K562 (cell line): Measurements from ENCODE around the gene DYNC1I1. TPM values are rescaled to one million over a fixed set of nuclear protein-coding genes. Genes with fewer than 3 reads are reported as not detected.

ENCODE experiments used
- ATAC-seq: fragments of 200-7000 bp; cut with Tn5 transposase; 3 replicates; pipeline ENCODE4 v1.9.1; 2020; ENCODE audit warnings: moderate library complexity
- BruUV-seq: library from RNA; stranded (reverse); fragments of 400-500 nt; replicated peaks from 2 replicates; lab custom pipeline; 2021; lab: Mats Ljungman, UMichigan
- CTCF ChIA-PET: fragments of 300-600 bp; formaldehyde crosslinking; extraction: SDS; loops from one replicate; lab custom pipeline; 2021; ENCODE audit warnings: low intra/inter-chr PET ratio; lab: Yijun Ruan, JAX
- POLR2A ChIA-PET: fragments of 300-600, 350-650 bp; sonication (Branson Sonifier 250); formaldehyde crosslinking; extraction: SDS; loops from one replicate; lab custom pipeline; 2021; ENCODE audit warnings: antibody characterized with exemption, inconsistent platforms; lab: Yijun Ruan, JAX
- DNase-seq, 4 experiments: peaks; one replicate each; pipeline versions ENCODE4 v3.0.0 to v3.0.0-alpha.2; 2011 to 2018; ENCODE audit warnings: low spot score in 3 of 4, mixed read lengths in 3 of 4; ENCODE audit errors: extremely low read depth in 1 of 4
- FAIRE-seq: peaks from 2 replicates; lab custom pipeline; 2011; peaks lifted over from hg19 to GRCh38; lab: Jason Lieb, UNC
- H2AFZ ChIP-seq: 2 replicates; pipeline ENCODE4 v1.6.0; 2011; ENCODE audit warnings: low read depth, low read length, control low read depth, inconsistent platforms
- H3K27ac ChIP-seq: fragments of 200-600 bp; 3 replicates; pipeline ENCODE4 v1.8.0; 2011; ENCODE audit warnings: low read depth, mild to moderate bottlenecking, control low read depth, inconsistent platforms, low read length, moderate library complexity, mixed read lengths; ENCODE audit errors: extremely low read depth
- H3K27me3 ChIP-seq, 2 experiments: fragments of 300-600 bp in 1 of 2; 2 replicates in 1 of 2; 3 replicates in 1 of 2; pipeline versions ENCODE4 v1.6.0 to v1.8.0; 2011; ENCODE audit warnings: inconsistent platforms in 2 of 2, low read length in 2 of 2, mild to moderate bottlenecking in 1 of 2, mixed read lengths in 1 of 2, moderate library complexity in 1 of 2; ENCODE audit not compliant: control insufficient read depth in 2 of 2, insufficient read depth in 2 of 2
- H3K36me3 ChIP-seq: fragments of 300-600 bp; 3 replicates; pipeline ENCODE4 v1.8.0; 2011; ENCODE audit warnings: mild to moderate bottlenecking, low read length, inconsistent platforms; ENCODE audit not compliant: control insufficient read depth, insufficient read depth
- H3K4me1 ChIP-seq, 2 experiments: fragments of 200-600 bp in 1 of 2; replicated peaks in 1 of 2; 2 replicates in 1 of 2; 3 replicates in 1 of 2; pipeline versions ENCODE4 v1.5.1 to v1.8.0; 2011; ENCODE audit warnings: inconsistent platforms in 2 of 2, low read length in 2 of 2, mild to moderate bottlenecking in 1 of 2, mixed read lengths in 1 of 2, moderate library complexity in 1 of 2; ENCODE audit not compliant: control insufficient read depth in 2 of 2, insufficient read depth in 2 of 2
- H3K4me2 ChIP-seq: 2 replicates; pipeline ENCODE4 v1.6.1; 2011; ENCODE audit warnings: low read length, control low read depth, inconsistent platforms, mixed read lengths; ENCODE audit not compliant: insufficient read depth
- H3K4me3 ChIP-seq: fragments of 200-600 bp; sonication (generic), shearing (Covaris generic); 2 replicates; pipeline ENCODE4 v1.5.1; 2016; ENCODE audit warnings: control low read depth, inconsistent platforms
- H3K79me2 ChIP-seq: fragments of 200-600 bp; 3 replicates; pipeline ENCODE4 v1.8.0; 2011; ENCODE audit warnings: low read length, inconsistent platforms; ENCODE audit not compliant: control insufficient read depth, insufficient read depth
- H3K9ac ChIP-seq, 2 experiments: 2 replicates each; pipeline versions ENCODE4 v1.6.0 to v1.6.1; 2011; ENCODE audit warnings: low read depth in 2 of 2, low read length in 2 of 2, control low read depth in 1 of 2, inconsistent platforms in 1 of 2, mild to moderate bottlenecking in 1 of 2, mixed read lengths in 1 of 2; ENCODE audit not compliant: insufficient read depth in 1 of 2
- H3K9me1 ChIP-seq: one replicate; pipeline ENCODE4 v1.6.0; 2011; ENCODE audit warnings: inconsistent platforms, mild to moderate bottlenecking, low read length, moderate library complexity; ENCODE audit not compliant: control insufficient read depth, insufficient read depth
- H3K9me3 ChIP-seq: replicated peaks from 2 replicates; pipeline ENCODE4 v1.5.1; 2011; ENCODE audit warnings: low read depth, low read length, inconsistent platforms; ENCODE audit not compliant: control insufficient read depth, insufficient read depth
- H4K20me1 ChIP-seq: replicated peaks from 2 replicates; pipeline ENCODE4 v1.6.1; 2011; ENCODE audit warnings: low read length, inconsistent platforms, mixed read lengths; ENCODE audit not compliant: control insufficient read depth, insufficient read depth
- ETV1 ChIP-seq: fragments of 450-650 bp; conservative IDR thresholded peaks from 2 replicates; pipeline ENCODE4 v1.6.1; 2016; ENCODE audit warnings: missing genetic modification characterization, control low read depth, low read depth, missing compliant biosample characterization
- MIER1 ChIP-seq: fragments of 450-650 bp; IDR thresholded peaks from 2 replicates; pipeline ENCODE4 v1.6.1; 2016; ENCODE audit warnings: antibody characterized with exemption, mild to moderate bottlenecking, low read depth
- POLR2H ChIP-seq: IDR thresholded peaks from 2 replicates; pipeline ENCODE4 v1.6.1; 2016; ENCODE audit warnings: missing genetic modification characterization, low read depth, mild to moderate bottlenecking, control low read depth, missing compliant biosample characterization, moderate library complexity
- SMAD1 ChIP-seq: fragments of 150-350 bp; IDR thresholded peaks from 2 replicates; pipeline ENCODE4 v1.6.1; 2014; ENCODE audit warnings: low read length, low read depth; ENCODE audit not compliant: partially characterized antibody
- ZNF174 ChIP-seq: fragments of 250-450 bp; sonication (Bioruptor Pico); IDR thresholded peaks from 2 replicates; pipeline ENCODE4 v1.4.0; 2020; ENCODE audit warnings: mild to moderate bottlenecking
- ZNF76 ChIP-seq: fragments of 250-450 bp; sonication (Bioruptor Pico); IDR thresholded peaks from 2 replicates; pipeline ENCODE4 v1.4.0; 2020; ENCODE audit warnings: mild to moderate bottlenecking, moderate library complexity, borderline replicate concordance
- ZNF830 ChIP-seq: fragments of 250-450 bp; sonication (Bioruptor Pico); IDR thresholded peaks from 2 replicates; pipeline ENCODE4 v1.5.0; 2021; ENCODE audit warnings: mild to moderate bottlenecking
- WGBS: fragments of 100-300 bp; shearing (Covaris generic); methylation state at CpG from one replicate; pipeline ENCODE4 v1.1.6; 2016; ENCODE audit warnings: low coverage, mixed read lengths; ENCODE audit not compliant: insufficient coverage; ENCODE audit errors: missing lambda C conversion rate; 5-methylcytosine and 5-hydroxymethylcytosine counted together
- in situ Hi-C: fragments of 300-500 bp; cut with MboI; formaldehyde crosslinking; loops from 4 replicates; pipeline ENCODE4 v1.15.0; 2018; ENCODE audit warnings: inconsistent platforms, mixed read lengths
- intact Hi-C: fragments of 100-400 bp; cut with micrococcal nuclease; formaldehyde crosslinking; loops from 2 replicates; pipeline ENCODE4 v1.14.2; 2022
- polyA plus RNA-seq, 8 experiments: library from polyadenylated mRNA; depleted of rRNA in 4 of 8; stranded (reverse) in 5 of 8; unstranded in 3 of 8; fragments of >200 nt; fragmentation: Nextera tagmentation in 2 of 8; fragmentation: Illumina TruSeq in 1 of 8; extraction: Ambion mirVana in 2 of 8; extraction: Trizol in 1 of 8; gene quantifications; 2 replicates each; pipeline versions ENCODE4 v1.2.1 to v1.2.3, GENCODE V29; 2011 to 2014; ENCODE audit warnings: inconsistent platforms in 1 of 8, missing spikeins in 1 of 8
- total RNA-seq, 7 experiments: library from RNA; depleted of rRNA in 6 of 7; stranded (reverse); fragments of >200 nt in 6 of 7; fragmentation: Illumina TruSeq in 2 of 7; extraction: Trizol in 2 of 7; gene quantifications; 2 replicates each; pipeline versions ENCODE4 v1.2.1 to v1.2.3, GENCODE V29; 2011 to 2021; ENCODE audit warnings: low replicate concordance in 1 of 7
- TF ChIP-seq, protein P1 (sequence below): sonication (generic); formaldehyde crosslinking; IDR thresholded peaks from 2 replicates; pipeline ENCODE4 v1.8.0; 2023; ENCODE audit warnings: mild to moderate bottlenecking, missing genetic modification reagents

DYNC1I1 gene
- total and polyA plus RNA-seq, 9 of the 15 experiments (the other 6 are each of a cell fraction or from before 2014, with no cell fraction given): 0.22 to 1.5 (median 0.44) TPM

DNA sequence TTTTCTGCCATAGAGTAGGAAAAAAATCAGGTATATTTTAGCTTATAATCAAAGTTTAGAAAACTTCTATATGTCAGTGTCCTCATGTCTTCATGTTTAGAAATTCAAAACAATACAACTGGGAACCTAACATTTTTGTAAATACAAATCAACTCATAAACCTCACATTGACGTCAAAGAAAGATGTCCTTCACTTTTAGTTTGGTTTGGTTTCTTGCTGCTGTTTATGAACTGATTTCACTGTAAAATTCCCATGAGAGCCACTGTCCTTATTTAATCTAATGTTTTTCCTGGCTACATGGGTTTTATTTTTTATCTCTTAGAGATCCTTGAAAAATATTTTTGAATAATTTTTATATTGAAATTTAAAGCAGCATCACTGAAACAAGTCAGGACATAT lies 208.4 kb downstream of the DYNC1I1 start:
- FAIRE-seq (no peak), DNase-seq (no peak), ATAC-seq (no peak)
- ChIA-PET CTCF (no interaction called here), POLR2A (no interaction called here)
- H3K4me1 ChIP-seq: no peaks in the 10 kb centered on the region
- TF ChIP-seq ZNF174 (no peak), MIER1 (no peak), POLR2H (tag) (no peak), SMAD1 (no peak), ETV1 (tag) (no peak), ZNF76 (no peak), ZNF830 (no peak)
- TF ChIP-seq, protein P1, sequence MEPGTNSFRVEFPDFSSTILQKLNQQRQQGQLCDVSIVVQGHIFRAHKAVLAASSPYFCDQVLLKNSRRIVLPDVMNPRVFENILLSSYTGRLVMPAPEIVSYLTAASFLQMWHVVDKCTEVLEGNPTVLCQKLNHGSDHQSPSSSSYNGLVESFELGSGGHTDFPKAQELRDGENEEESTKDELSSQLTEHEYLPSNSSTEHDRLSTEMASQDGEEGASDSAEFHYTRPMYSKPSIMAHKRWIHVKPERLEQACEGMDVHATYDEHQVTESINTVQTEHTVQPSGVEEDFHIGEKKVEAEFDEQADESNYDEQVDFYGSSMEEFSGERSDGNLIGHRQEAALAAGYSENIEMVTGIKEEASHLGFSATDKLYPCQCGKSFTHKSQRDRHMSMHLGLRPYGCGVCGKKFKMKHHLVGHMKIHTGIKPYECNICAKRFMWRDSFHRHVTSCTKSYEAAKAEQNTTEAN (CRISPR knock-in tag): no peak
- H3K27ac ChIP-seq: no peak overlapping the region
- H3K36me3 ChIP-seq: no peaks in the 10 kb centered on the region
- no peak overlapping the region for H3K4me3 ChIP-seq
- no TSS peak for BruUV-seq
- intact Hi-C loops: no loop called here
- H3K4me2 ChIP-seq: no peak overlapping the region
- no peaks in the 10 kb centered on the region for H3K27me3 ChIP-seq
- H4K20me1 ChIP-seq: no peaks in the 10 kb centered on the region
- no peak overlapping the region for H3K9ac ChIP-seq
- no peaks in the 10 kb centered on the region for H3K9me3 ChIP-seq
- no peak overlapping the region for H2AFZ ChIP-seq
- 0% methylated on average over 1 of the region's 1 CpG for WGBS
- no peaks in the 10 kb centered on the region for H3K9me1 ChIP-seq
- in situ Hi-C loops: no loop called here
- H3K79me2 ChIP-seq: no peaks in the 10 kb centered on the region
